Right hindlimb (tissue), 1 donor: ENCODE data around the gene MLN.

Source experiments
- DNase-seq: peaks from one replicate; pipeline ENCODE4 v3.0.0-alpha.2; 2018

Gene MLN

GRCh38 chr6:33771146-33772081 is 32.4 kb downstream of the MLN start:
- DNase-seq = peak; percentile 85

DNA sequence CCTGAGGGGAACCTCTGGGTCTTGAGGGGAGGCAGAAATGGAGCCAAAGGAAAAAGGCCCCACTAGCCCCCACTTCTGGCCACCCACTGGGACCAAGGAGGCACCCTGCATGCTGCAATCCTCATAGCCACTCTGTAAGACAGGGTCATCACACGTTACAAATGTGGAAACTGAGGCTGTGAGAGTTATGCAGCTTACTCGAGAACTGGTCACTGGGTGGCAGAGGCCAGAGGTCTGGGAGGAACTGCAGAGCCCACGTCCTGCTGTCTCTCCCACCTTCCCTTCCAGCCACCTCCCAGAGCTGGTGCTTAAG is 33.0 kb downstream of the MLN start:
- DNase-seq = no peak

GRCh38 chr6:33770124-33770832 is 33.5 kb downstream of the MLN start:
- DNase-seq = peak; percentile 45

GRCh38 chr6:33769248-33769821 is 34.5 kb downstream of the MLN start:
- no peak for DNase-seq

GRCh38 chr6:33768644-33769120 is 35.1 kb downstream of the MLN start:
- DNase-seq = peak; percentile 79

DNA sequence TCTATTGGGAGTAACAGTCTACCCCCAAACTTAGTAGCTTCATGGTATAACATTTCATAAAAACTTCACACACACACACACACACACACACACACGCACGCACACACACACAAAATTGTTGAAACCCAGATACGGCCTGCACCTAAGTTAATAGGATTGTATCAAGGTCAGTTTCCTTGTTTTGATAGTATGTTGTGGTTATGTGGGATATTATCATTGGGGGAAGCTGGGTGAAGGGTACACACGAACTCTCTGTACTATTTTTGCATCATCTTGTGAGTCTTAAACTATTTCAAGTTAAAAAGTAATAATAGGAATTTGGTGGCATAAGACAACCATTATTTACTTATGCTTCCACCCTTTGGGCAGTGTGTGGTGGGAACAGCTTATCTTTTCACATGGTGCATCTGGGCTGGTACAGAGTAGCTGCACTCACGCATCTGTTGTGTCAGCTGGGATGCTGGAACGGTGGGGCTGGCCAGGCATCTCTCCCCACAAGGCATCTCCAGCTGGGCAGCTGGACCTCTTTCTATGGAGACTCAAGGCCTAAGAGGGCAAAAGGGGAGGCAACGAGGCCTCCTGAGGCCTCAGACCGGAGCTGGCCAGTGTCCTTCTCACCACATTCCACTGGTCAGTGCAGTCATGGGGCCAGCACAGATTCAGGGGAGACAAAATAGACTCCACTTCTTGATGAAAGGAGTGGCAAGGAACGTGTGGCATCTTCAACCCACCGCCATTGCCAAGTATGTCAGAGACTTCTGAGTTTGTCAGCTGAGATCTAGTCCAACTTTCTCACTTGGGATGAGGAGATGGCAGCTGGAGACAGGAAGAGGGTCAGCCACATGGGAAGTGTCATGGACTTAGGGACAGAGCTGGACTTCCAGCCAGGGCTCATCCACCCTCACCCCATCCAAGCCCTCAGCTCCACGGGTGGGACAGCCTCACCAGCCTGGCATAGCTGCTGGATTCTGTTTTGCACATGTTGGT is 36.6 kb downstream of the MLN start:
- no peak for DNase-seq

DNA sequence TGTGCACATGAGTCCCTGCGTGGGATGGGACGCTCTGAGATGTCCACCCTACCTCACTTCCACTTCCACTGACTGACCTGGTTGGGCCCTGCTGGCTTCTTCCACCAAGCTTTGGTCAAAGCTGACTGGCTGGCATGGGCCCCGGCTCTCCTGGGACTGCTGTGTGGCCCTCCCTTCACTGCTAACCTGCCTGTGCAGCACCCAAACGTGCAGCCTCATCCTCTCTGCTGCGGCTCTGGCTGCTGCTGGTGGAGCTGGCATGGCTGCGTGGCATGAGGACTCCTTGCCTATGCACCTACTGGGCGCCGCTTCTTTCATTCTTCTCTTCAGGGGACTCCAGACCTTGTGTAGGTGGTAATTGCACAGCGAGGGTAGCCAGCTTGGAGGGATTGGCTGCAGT is 38.4 kb downstream of the MLN start:
- DNase-seq = no peak

DNA sequence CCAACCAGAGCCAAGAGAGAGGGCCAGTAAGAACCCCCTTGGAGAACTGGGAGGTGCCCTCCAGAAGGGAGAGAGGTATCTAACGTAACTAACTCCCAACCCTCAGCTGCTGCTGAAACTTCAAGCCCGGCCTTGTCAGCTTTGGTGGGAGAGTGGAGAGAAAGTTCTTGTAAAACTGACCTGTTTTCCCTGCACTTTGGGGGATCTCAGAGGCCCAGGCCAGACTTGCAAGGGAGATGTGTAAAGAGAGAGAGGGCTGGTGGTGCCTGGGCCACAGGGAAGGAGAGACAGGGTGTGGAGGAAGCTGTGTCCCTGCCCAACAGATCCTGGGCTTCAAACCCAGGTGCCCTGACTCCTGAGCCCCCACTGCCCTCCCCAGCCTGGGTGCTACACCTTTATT is 39.8 kb downstream of the MLN start:
- DNase-seq = no peak

DNA sequence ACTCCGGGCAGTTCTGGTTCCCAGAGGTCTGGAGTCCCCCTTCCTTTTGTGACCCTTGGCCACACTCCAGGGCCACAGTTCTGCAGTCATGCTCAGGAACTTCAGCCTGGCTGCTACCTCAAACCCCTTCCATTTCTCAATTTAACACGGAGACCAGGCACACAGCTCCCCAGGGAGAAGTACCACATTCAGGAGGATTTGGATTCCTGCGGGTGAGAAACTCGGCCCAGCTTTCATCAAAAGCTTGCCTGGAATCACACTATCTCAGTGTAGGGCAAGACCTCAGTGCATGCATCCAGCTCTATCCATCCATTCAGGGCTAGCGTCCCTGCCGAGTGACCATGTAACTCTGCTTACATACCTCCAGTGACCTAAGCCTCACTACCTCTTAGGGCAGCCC is 40.3 kb downstream of the MLN start:
- DNase-seq = no peak

GRCh38 chr6:33762713-33763112 is 41.1 kb downstream of the MLN start:
- DNase-seq = no peak

DNA sequence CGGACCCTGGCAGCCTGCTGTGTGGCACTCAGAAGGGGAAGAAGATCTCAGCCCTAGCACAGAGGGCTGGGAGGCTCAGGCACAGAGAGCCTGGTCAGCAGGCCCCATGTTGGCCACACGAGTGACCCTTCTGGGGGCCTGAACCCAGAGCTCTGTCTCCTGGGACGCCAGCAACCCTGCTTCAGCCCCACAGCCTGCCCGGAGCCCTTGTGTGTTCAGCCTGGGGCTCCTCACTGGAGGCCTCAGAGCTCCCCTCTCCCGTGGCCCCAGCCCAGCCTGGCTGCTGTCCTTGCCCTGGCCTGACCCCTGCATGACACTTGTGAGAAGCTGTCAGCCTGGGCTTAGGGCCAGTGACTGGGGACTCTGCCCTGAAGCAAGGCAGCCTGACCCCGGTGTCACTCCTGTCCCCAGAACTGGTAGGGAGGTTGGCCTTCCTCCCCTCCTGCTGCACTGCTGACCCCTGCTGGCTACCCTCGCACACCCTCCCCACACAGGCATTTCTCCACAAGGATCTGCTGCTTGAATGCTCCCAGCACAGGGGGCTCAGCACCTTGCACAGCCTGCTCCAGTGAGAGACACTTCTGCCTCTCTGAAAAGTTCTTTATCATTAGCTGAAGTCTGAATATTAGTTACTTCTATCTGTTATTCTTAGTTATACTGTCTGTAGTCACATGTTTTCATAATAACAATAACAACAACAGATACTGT is 41.7 kb downstream of the MLN start:
- peak; percentile 56 for DNase-seq

DNA sequence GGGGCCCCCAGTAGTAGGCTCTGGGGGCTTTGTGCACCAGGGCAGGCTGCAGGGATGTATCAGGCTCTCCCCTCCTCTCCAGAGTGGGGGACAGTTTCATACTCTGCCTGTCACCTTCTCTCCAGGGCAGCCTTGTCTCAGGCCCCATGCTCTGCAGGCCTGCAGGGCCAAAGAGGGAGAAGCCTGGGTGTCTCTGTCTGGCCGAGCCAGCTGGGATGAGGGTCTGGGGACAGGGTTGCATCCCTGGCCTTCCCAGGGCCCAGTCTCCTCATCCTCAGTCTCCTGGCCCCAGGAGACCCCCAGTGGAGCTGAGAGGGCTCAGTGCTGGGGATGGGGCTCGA is 42.3 kb downstream of the MLN start:
- DNase-seq = no peak

DNA sequence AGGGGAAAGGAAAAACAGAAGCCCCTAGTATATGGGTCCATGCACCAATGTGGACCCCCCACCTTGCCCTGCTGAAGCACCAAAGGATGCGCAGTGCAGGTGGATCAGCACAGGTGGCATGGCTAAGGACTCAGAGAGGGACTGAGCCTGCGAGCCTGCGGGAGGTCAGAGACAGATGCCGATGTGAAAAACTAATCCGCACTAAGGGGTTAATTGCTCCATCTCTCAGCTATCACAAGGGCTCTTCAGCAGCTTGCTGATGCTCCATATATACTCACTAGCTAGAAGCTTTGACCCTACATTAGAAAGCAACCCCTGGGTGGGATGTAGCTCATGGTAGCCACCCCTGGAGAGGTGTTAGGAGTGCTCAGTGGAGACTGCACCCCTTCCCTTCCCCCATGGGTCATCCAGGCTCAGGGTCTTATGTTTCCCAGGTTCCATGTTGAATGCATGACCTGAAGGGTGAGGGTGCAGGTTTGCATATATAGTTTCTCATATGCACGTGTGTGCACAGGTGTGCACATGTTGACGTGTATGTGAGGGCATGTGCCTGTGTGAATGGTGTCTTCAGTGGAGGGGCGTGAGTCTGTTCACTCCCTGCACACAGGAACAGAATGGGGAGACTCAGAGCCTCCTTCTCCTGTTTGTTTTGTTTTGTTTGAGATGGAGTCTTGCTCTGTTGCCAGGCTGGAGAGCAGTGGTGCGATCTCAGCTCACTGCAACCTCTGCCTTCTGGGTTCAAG is 43.7 kb downstream of the MLN start:
- no peak for DNase-seq

DNA sequence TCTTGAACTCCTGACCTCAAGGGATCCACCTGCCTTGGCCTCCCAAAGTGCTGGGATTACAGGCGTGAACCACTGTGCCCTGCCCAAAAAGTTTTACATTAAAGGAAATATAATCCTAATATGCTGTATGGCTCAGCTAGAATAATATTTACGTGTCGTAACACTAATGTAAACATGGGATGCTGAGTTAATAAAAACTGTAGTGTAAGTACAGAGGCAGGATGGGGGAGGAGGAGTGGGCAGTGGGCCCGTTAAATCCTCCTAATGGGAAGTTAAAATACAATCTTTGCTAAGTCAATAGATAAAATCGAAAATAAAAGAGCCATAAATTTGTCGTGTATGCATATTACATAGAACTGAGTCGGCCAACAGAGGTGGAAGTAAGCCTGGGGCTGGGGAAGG is 45.0 kb downstream of the MLN start:
- no peak for DNase-seq

DNA sequence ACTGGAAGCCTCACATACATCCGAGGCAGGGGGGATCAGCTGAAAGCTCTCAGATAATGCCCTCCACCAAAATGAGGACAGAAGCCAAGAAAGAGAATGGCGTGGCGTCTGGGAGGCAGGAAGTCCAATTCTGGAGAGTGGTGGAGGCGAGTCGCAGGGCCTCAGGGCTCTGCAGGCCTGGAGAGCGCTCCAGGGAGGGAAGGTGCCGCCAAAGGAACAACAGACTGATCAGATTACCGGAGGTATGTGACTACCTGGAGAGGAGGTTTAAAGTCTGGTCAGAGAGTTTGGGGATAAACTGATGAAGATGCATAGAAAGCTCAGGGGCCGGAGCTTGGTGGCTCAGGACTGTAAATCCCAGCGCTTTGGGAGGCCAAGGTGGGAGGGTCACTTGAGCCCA is 45.9 kb downstream of the MLN start:
- DNase-seq = no peak

DNA sequence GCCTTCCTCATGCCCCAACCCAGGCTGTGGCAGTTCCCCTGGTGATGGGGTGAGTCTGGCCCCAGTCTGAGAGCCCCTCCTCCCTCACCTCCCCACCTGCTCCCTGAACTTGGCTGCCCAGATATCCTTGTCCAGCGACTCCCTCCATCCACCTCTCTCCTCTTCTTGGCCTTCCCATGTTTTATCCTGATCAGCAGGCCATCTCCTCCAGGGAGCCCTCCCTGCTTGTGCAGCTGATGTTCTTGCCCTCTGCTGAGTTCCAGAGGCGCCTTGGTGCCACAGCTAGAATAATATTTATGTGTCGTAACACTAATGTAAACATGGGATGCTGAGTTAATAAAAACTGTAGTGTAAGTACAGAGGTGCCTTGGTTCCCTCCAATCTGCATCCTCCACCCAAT is 46.7 kb downstream of the MLN start:
- DNase-seq = no peak

- DNase-seq = no peak
Observed at GRCh38 chr6:33756211-33756954, 47.4 kb downstream of the MLN start.

DNA sequence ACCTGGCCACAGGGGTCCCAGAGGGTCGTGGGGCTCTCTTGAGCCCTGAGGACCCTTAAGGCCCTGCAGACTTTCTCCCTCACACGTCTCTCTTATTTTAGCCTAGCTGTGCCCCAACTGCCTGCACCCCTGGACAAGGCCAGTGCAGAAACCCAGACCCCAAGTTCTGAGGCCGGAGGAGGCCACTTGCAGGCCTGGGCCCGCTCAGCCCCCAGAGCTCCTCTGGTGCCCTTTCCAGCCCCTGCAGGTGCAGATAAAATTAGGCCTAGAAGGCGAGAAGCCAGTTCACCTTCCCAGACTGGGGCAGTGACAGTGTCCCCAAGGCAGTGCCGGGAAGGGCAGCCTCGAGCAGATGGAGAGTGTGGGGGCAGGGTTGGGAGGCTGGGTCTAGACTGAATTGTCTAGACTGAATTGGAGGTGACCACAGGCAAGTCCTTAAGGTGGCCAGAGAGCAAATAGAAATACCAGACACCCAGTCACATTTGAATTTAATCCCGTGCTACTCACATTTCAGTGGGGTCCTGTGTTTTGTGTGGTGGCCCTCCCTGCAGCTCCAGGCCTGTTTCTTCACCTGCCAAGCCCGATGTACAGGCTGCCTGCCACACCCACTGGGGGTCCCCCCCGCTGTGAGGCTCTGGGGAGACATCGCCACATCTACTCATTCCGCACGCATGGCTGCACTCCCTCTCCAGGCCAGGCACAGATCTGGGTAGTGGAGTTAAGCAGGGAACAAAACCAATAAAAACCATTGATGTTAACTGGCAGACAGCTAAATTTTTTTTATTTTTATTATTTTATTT is 48.5 kb downstream of the MLN start:
- no peak for DNase-seq

- DNase-seq = no peak
Observed at GRCh38 chr6:33754222-33754621, 49.6 kb downstream of the MLN start.

- no peak for DNase-seq
Observed at GRCh38 chr6:33752646-33753015, 51.2 kb downstream of the MLN start.
